IMR-90 (cell line): ENCODE measurements around the gene HOXA7. TPM values are rescaled to one million over a fixed set of nuclear protein-coding genes. Genes with fewer than 3 reads are reported as not detected.
A peak's percentile ranks its signal among the peaks of the same experiment; 100 is the strongest.

Source experiments
- ATAC-seq: fragments of 200-7000 bp; cut with Tn5 transposase; 2 replicates; pipeline ENCODE4 v1.9.1; 2020; ENCODE audit warnings: low read depth, mild to moderate bottlenecking, moderate library complexity
- BruUV-seq: library from RNA; stranded (reverse); fragments of 400-500 nt; replicated peaks from 2 replicates; lab custom pipeline; 2021; lab: Mats Ljungman, UMichigan
- CTCF ChIA-PET: fragments of 300-600 bp; formaldehyde crosslinking; extraction: SDS; loops from one replicate; lab custom pipeline; 2021; ENCODE audit warnings: antibody characterized with exemption; lab: Yijun Ruan, JAX
- POLR2A ChIA-PET: fragments of 300-600 bp; sonication (Branson Sonifier 250); formaldehyde crosslinking; loops from one replicate; lab custom pipeline; 2022; ENCODE audit warnings: antibody characterized with exemption; ENCODE audit not compliant: unreplicated experiment; lab: Charles Lee
- DNase-seq: peaks from one replicate; pipeline ENCODE4 v3.0.0; 2013
- H2AFZ ChIP-seq: replicated peaks from 2 replicates; pipeline ENCODE3; 2013; ENCODE audit warnings: low read length, mild to moderate bottlenecking; ENCODE audit not compliant: poor library complexity
- H2AK5ac ChIP-seq: 2 replicates; pipeline ENCODE4 v1.6.1; 2013; ENCODE audit warnings: low read depth, low read length, inconsistent platforms
- H2AK9ac ChIP-seq: replicated peaks from 2 replicates; pipeline ENCODE3; 2013; ENCODE audit warnings: mild to moderate bottlenecking, low read depth, low read length, moderate library complexity; ENCODE audit not compliant: poor library complexity
- H2BK120ac ChIP-seq: 2 replicates; pipeline ENCODE4 v1.6.1; 2013; ENCODE audit warnings: low read depth, low read length, inconsistent platforms
- H2BK15ac ChIP-seq: 3 replicates; pipeline ENCODE4 v1.6.1; 2013; ENCODE audit warnings: low read depth, low read length, inconsistent platforms
- H2BK20ac ChIP-seq: 2 replicates; pipeline ENCODE4 v1.6.1; 2013; ENCODE audit warnings: low read depth, mild to moderate bottlenecking, inconsistent platforms, low read length, moderate library complexity
- H2BK5ac ChIP-seq: 2 replicates; pipeline ENCODE4 v1.6.1; 2013; ENCODE audit warnings: mild to moderate bottlenecking, low read depth, low read length, inconsistent platforms; ENCODE audit not compliant: poor library complexity, severe bottlenecking
- H3K14ac ChIP-seq: replicated peaks from 2 replicates; pipeline ENCODE4 v1.6.1; 2013; ENCODE audit warnings: low read depth, low read length, inconsistent platforms
- H3K18ac ChIP-seq: 2 replicates; pipeline ENCODE4 v1.6.1; 2013; ENCODE audit warnings: low read depth, low read length, control low read depth
- H3K23ac ChIP-seq: 2 replicates; pipeline ENCODE4 v1.6.1; 2013; ENCODE audit warnings: low read depth, low read length, inconsistent platforms
- H3K27ac ChIP-seq: 2 replicates; pipeline ENCODE4 v1.5.1; 2013; ENCODE audit warnings: mild to moderate bottlenecking, control low read depth, low read length; ENCODE audit not compliant: insufficient read depth
- H3K27me3 ChIP-seq: 2 replicates; pipeline ENCODE4 v1.6.1; 2013; ENCODE audit warnings: low read length; ENCODE audit not compliant: control insufficient read depth, insufficient read depth
- H3K36me3 ChIP-seq: 2 replicates; pipeline ENCODE4 v1.6.1; 2013; ENCODE audit warnings: low read length, mixed read lengths; ENCODE audit not compliant: control insufficient read depth, insufficient read depth
- H3K4ac ChIP-seq: 2 replicates; pipeline ENCODE4 v1.6.1; 2013; ENCODE audit warnings: low read depth, low read length, inconsistent platforms
- H3K4me1 ChIP-seq: 2 replicates; pipeline ENCODE4 v1.6.1; 2013; ENCODE audit warnings: low read length, mixed read lengths; ENCODE audit not compliant: control insufficient read depth, insufficient read depth
- H3K4me2 ChIP-seq: 2 replicates; pipeline ENCODE4 v1.6.1; 2013; ENCODE audit warnings: low read depth, mild to moderate bottlenecking, control low read depth, low read length, moderate library complexity
- H3K4me3 ChIP-seq: 2 replicates; pipeline ENCODE4 v1.5.1; 2013; ENCODE audit warnings: low read depth, mild to moderate bottlenecking, control low read depth, low read length, moderate library complexity; ENCODE audit not compliant: insufficient read depth
- H3K56ac ChIP-seq: 2 replicates; pipeline ENCODE4 v1.6.1; 2013; ENCODE audit warnings: low read length, inconsistent platforms; ENCODE audit not compliant: insufficient read depth; ENCODE audit errors: extremely low read depth
- H3K79me1 ChIP-seq, 2 experiments: 2 replicates each; pipeline ENCODE4 v1.6.1; 2013; ENCODE audit warnings: low read length in 2 of 2, inconsistent platforms in 1 of 2, low read depth in 1 of 2
- H3K9ac ChIP-seq: 2 replicates; pipeline ENCODE4 v1.6.1; 2013; ENCODE audit warnings: low read depth, low read length, control low read depth
- H3K9me1 ChIP-seq: 2 replicates; pipeline ENCODE4 v1.6.1; 2013; ENCODE audit warnings: low read length, inconsistent platforms; ENCODE audit not compliant: insufficient read depth
- H3K9me3 ChIP-seq: 2 replicates; pipeline ENCODE4 v1.6.1; 2013; ENCODE audit warnings: low read length; ENCODE audit not compliant: control insufficient read depth, insufficient read depth
- H4K20me1 ChIP-seq: 2 replicates; pipeline ENCODE4 v1.6.1; 2013; ENCODE audit warnings: low read length, inconsistent platforms; ENCODE audit not compliant: insufficient read depth
- H4K5ac ChIP-seq: 2 replicates; pipeline ENCODE4 v1.6.1; 2013; ENCODE audit warnings: mild to moderate bottlenecking, low read depth, low read length, control low read depth
- H4K8ac ChIP-seq, 2 experiments: 2 replicates each; pipeline ENCODE4 v1.6.1; 2013; ENCODE audit warnings: low read depth in 2 of 2, low read length in 2 of 2, control low read depth in 1 of 2, inconsistent platforms in 1 of 2
- H4K91ac ChIP-seq: 2 replicates; pipeline ENCODE4 v1.6.1; 2013; ENCODE audit warnings: low read depth, low read length, inconsistent platforms; ENCODE audit not compliant: insufficient read depth
- BHLHE40 ChIP-seq: fragments of 150-350 bp; IDR thresholded peaks from 2 replicates; pipeline ENCODE4 v1.6.1; 2016; ENCODE audit warnings: mild to moderate bottlenecking, low read depth, low read length
- CEBPB ChIP-seq: IDR thresholded peaks from 2 replicates; pipeline ENCODE4 v1.6.1; 2012; ENCODE audit warnings: low read depth, low read length, improper control_type of control experiment
- CHD1 ChIP-seq: IDR thresholded peaks from 2 replicates; pipeline ENCODE4 v1.6.1; 2012; ENCODE audit warnings: low read depth, low read length, improper control_type of control experiment
- MAFK ChIP-seq: IDR thresholded peaks from 2 replicates; pipeline ENCODE4 v1.6.1; 2012; ENCODE audit warnings: low read depth, low read length, improper control_type of control experiment
- MAZ ChIP-seq: IDR thresholded peaks from 2 replicates; pipeline ENCODE4 v1.6.1; 2012; ENCODE audit warnings: low read depth, mild to moderate bottlenecking, low read length, improper control_type of control experiment, moderate library complexity, borderline replicate concordance
- NFE2L2 ChIP-seq: fragments of 150-350 bp; IDR thresholded peaks from 2 replicates; pipeline ENCODE4 v1.6.1; 2016; ENCODE audit warnings: low read depth, mild to moderate bottlenecking, low read length
- POLR2A ChIP-seq: IDR thresholded peaks from 2 replicates; pipeline ENCODE4 v1.6.1; 2012; ENCODE audit warnings: mild to moderate bottlenecking, low read depth, low read length
- RAD21 ChIP-seq: IDR thresholded peaks from 2 replicates; pipeline ENCODE4 v1.6.1; 2012; ENCODE audit warnings: low read length, improper control_type of control experiment
- RCOR1 ChIP-seq: IDR thresholded peaks from 2 replicates; pipeline ENCODE4 v1.6.1; 2012; ENCODE audit warnings: mild to moderate bottlenecking, low read length, improper control_type of control experiment; ENCODE audit not compliant: insufficient replicate concordance
- RFX5 ChIP-seq: IDR thresholded peaks from 2 replicates; pipeline ENCODE4 v1.8.0; 2012; ENCODE audit warnings: low read depth, mild to moderate bottlenecking, low read length, moderate library complexity
- WGBS, 2 experiments: methylation state at CpG; one replicate each; pipeline versions ENCODE4 v1.1.5 to v1.1.7; 2013; ENCODE audit warnings: missing lambda C conversion rate in 2 of 2; ENCODE audit not compliant: insufficient read length in 1 of 2; ENCODE audit errors: extremely low coverage in 2 of 2; 5-methylcytosine and 5-hydroxymethylcytosine counted together
- dilution Hi-C: fragments of 300-500 bp; cut with HindIII; formaldehyde crosslinking; loops from one replicate; pipeline ENCODE4 v1.14.3; 2018; ENCODE audit warnings: low sequenced_read_pairs; ENCODE audit not compliant: unreplicated experiment
- in situ Hi-C: fragments of 300-500 bp; cut with MboI; formaldehyde crosslinking; loops from 3 replicates; pipeline ENCODE4 v1.14.3; 2019; ENCODE audit warnings: low sequenced_read_pairs, inconsistent platforms, mixed read lengths
- intact Hi-C: fragments of 100-400 bp; cut with micrococcal nuclease; formaldehyde crosslinking; loops from 2 replicates; pipeline ENCODE4 v1.10.0; 2022
- polyA plus RNA-seq, 3 experiments: library from polyadenylated mRNA; depleted of rRNA; stranded (reverse); fragments of >200 nt; gene quantifications; 2 replicates each; pipeline ENCODE4 v1.2.3, GENCODE V29; 2012; ENCODE audit warnings: low replicate concordance in 1 of 3
- total RNA-seq: library from RNA; depleted of rRNA; stranded (reverse); fragments of >200 nt; gene quantifications from 2 replicates; pipeline ENCODE4 v1.2.3, GENCODE V29; 2012
- TF ChIP-seq, protein P1 (sequence below): conservative IDR thresholded peaks from 2 replicates; pipeline ENCODE4 v1.5.1; 2012; ENCODE audit warnings: mild to moderate bottlenecking, low read depth, low read length, improper control_type of control experiment
- TF ChIP-seq, protein P2 (sequence below): fragments of 150-350 bp; IDR thresholded peaks from 2 replicates; pipeline ENCODE4 v1.6.1; 2016; ENCODE audit warnings: low read depth, mild to moderate bottlenecking, low read length, moderate library complexity, borderline replicate concordance
- TF ChIP-seq, protein P3 (sequence below): fragments of 150-350 bp; IDR thresholded peaks from 2 replicates; pipeline ENCODE4 v1.6.1; 2017; ENCODE audit warnings: mild to moderate bottlenecking, antibody characterized with exemption, low read length, low read depth

Gene HOXA7
- total and polyA plus RNA-seq, 2 of the 4 experiments (the other 2 are of a cell fraction), result 0.18 to 1.7 TPM

DNA sequence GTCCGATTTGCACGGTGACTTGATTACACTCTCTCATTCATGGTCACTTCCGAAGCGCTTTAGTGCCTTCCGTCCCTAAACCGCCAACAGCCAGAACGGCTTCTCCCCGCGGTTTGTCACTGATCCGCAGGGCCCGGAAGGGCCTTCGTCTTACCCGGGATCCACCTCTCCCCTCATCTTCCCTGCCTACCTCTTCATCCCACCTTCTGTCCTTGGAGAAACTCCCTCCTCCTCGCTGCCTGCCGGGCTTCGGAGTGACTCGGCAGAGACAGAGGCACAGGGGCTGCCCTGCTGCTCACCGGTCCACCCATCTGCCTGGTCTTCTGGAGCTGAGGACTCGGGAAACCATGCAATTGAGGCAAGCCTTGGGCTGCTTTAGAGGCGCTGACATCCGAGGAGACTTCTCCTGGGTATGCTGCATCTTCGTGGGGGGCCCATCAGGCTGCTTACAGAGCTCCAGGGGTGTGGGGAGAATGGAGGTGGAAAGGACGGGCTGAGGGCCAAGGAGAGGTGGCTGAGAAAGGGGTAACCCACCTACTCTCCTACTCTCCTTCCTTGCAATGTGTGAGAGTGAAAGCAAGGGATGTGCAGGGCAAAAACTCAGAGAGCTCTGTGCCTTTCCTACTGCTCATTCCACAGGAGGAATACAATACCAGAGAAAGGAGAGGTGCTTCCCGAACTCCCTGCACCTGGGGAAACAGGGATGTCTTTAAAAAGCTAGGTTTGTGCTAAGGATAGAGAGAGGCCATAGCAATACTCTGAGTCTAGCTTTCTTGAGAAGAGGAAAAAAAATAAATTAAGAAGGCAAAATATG lies 29.6 kb upstream of the HOXA7 start:
- intact Hi-C loops, result no loop called here
- no peak overlapping the region for H3K9ac ChIP-seq
- no peak for ATAC-seq

More for the DNA sequence above, 29.6 kb upstream of the HOXA7 start:
- Histone ChIP-seq H3K56ac (no peak overlapping the region), H2BK120ac (no peak overlapping the region), H2BK5ac (no peak overlapping the region), H3K27ac (no peak overlapping the region), H4K20me1 (peaks cover 17% of the 10 kb centered on the region; the same call in 1 of the 2 replicates), H3K23ac (no peak overlapping the region), H3K4me2 (no peak overlapping the region), H3K79me1 (no peaks in the 10 kb centered on the region), H3K4me1 (peaks cover 3% of the 10 kb centered on the region; the same call in 1 of the 2 replicates), H3K18ac (no peak overlapping the region), H2AK9ac (no peak overlapping the region), H3K4ac (no peak overlapping the region), H3K9me1 (no peaks in the 10 kb centered on the region), H4K5ac (no peak overlapping the region), H3K36me3 (no peaks in the 10 kb centered on the region), H4K91ac (no peak overlapping the region), H3K4me3 (no peak overlapping the region), H3K27me3 (peaks cover 93% of the 10 kb centered on the region), H2BK20ac (no peak overlapping the region), H2AK5ac (no peak overlapping the region), H3K14ac (no peak overlapping the region), H3K9me3 (peaks cover 17% of the 10 kb centered on the region; the same call in 1 of the 2 replicates), H2BK15ac (no peak overlapping the region), H4K8ac (no peak overlapping the region), H2AFZ (peak overlapping the region; percentile 33)
- no peak for DNase-seq
- ChIA-PET POLR2A (interaction anchor here (0.7 kb wide), 1 partner anchor 54 kb away, joined by 5 read pairs; no protein-coding TSS in a partner anchor), CTCF (interaction anchor here (1.7 kb wide), 1 partner anchor 10 kb away, joined by 10 read pairs; no protein-coding TSS in a partner anchor)
- in situ Hi-C loops (no loop called here), dilution Hi-C loops (no loop called here)
- no TSS peak for BruUV-seq
- WGBS, 2 experiments, result 10% methylated on average over 11 of the region's 24 CpGs; no CpG with 5 or more reads in 1 of the 2 experiments
- TF ChIP-seq MAZ (no peak), RCOR1 (no peak), CHD1 (no peak), POLR2A (no peak), BHLHE40 (no peak), MAFK (no peak), CEBPB (no peak), RFX5 (no peak), NFE2L2 (no peak), RAD21 (no peak)
- TF ChIP-seq, protein P1, sequence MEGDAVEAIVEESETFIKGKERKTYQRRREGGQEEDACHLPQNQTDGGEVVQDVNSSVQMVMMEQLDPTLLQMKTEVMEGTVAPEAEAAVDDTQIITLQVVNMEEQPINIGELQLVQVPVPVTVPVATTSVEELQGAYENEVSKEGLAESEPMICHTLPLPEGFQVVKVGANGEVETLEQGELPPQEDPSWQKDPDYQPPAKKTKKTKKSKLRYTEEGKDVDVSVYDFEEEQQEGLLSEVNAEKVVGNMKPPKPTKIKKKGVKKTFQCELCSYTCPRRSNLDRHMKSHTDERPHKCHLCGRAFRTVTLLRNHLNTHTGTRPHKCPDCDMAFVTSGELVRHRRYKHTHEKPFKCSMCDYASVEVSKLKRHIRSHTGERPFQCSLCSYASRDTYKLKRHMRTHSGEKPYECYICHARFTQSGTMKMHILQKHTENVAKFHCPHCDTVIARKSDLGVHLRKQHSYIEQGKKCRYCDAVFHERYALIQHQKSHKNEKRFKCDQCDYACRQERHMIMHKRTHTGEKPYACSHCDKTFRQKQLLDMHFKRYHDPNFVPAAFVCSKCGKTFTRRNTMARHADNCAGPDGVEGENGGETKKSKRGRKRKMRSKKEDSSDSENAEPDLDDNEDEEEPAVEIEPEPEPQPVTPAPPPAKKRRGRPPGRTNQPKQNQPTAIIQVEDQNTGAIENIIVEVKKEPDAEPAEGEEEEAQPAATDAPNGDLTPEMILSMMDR, result no peak
- TF ChIP-seq, protein P2, sequence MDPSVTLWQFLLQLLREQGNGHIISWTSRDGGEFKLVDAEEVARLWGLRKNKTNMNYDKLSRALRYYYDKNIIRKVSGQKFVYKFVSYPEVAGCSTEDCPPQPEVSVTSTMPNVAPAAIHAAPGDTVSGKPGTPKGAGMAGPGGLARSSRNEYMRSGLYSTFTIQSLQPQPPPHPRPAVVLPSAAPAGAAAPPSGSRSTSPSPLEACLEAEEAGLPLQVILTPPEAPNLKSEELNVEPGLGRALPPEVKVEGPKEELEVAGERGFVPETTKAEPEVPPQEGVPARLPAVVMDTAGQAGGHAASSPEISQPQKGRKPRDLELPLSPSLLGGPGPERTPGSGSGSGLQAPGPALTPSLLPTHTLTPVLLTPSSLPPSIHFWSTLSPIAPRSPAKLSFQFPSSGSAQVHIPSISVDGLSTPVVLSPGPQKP, result no peak
- TF ChIP-seq, protein P3, sequence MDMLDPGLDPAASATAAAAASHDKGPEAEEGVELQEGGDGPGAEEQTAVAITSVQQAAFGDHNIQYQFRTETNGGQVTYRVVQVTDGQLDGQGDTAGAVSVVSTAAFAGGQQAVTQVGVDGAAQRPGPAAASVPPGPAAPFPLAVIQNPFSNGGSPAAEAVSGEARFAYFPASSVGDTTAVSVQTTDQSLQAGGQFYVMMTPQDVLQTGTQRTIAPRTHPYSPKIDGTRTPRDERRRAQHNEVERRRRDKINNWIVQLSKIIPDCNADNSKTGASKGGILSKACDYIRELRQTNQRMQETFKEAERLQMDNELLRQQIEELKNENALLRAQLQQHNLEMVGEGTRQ, result no peak
